HG02763 (cell line): ENCODE measurements around the gene ACTG2.

Experiments used
- ATAC-seq: cut with Tn5 transposase; IDR thresholded peaks from one replicate; pipeline ENCODE4 v1.9.1; 2021; ENCODE audit warnings: mild to moderate bottlenecking, moderate library complexity; ENCODE audit not compliant: unreplicated experiment

ACTG2 gene

DNA sequence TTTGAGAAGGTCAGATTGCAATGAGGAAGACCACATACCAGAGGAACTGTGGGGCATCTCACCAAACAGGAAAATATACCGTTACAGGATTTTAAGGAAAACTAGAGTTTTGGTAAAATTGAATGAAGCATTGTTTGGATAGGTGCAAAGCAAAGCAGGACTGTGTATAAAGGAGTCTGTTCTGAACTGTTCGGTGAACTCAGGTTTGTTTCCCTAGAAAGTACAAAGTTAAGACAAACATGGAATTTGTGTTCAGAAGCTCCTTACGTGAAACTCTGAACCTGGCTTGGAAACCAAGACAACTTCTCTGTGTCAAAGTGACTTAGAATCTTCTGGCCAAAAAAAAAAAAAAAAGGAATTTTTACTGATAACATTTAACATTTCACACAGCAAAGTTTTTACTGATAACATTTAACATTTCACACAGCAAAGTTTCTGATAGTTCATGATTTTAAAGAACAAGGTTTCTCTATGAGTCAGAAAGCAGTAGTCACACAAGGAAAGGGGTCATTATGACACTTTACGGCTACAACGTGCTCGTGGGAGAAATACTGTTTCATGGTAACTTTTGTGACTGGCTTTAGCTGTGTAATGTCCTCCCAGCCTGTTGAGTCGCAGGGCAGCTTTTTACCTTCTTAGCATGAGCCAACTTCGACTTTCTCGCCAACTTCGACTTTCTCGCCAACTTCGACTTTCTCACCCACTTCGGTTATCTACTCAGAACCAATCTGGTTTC lies 70.7 kb downstream of the ACTG2 start:
- peak; percentile 54 for ATAC-seq

DNA sequence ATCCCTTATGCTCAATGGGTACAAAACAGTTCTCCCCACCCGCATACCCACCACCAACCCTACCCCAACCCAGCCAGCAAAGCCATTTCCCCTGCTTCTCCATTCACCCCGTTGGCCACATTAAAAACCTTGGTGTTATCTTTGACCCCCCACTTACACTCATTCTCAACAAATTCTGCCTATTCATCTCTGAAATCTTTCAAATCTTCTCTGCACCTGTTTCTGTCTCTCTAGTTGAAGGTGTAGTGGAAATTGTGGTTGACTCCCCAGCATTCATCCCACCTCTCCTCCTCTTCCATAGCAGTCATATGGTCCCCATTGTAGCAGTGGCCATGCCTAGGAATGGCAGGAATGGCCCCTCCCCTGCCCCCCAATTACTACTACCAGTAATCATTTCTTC lies 71.4 kb downstream of the ACTG2 start:
- ATAC-seq, result no peak

GRCh38 chr2:73965053-73965452 lies 72.2 kb downstream of the ACTG2 start:
- ATAC-seq, result no peak

- no peak for ATAC-seq
Observed at GRCh38 chr2:73968357-73968937, 75.6 kb downstream of the ACTG2 start.

- ATAC-seq, result no peak
Observed at GRCh38 chr2:73969356-73969755, 76.5 kb downstream of the ACTG2 start.
